Bronchial epithelial cell (primary cell): ENCODE measurements around the gene GTF3C1. TPM values are rescaled to one million over a fixed set of nuclear protein-coding genes. Genes with fewer than 3 reads are reported as not detected.

ENCODE experiments used
- DNase-seq: peaks from one replicate; pipeline ENCODE4 v3.0.0-alpha.2; 2010; ENCODE audit warnings: low read depth
- FAIRE-seq: peaks from 2 replicates; lab custom pipeline; 2011; peaks lifted over from hg19 to GRCh38; lab: Jason Lieb, UNC
- H3K27me3 ChIP-seq: 2 replicates; pipeline ENCODE4 v1.5.1; 2011; ENCODE audit warnings: low read length; ENCODE audit not compliant: control insufficient read depth, insufficient read depth
- H3K36me3 ChIP-seq: 2 replicates; pipeline ENCODE4 v1.5.1; 2011; ENCODE audit warnings: low read length; ENCODE audit not compliant: control insufficient read depth, insufficient read depth
- H3K4me3 ChIP-seq: 2 replicates; pipeline ENCODE4 v1.5.1; 2011; ENCODE audit warnings: mild to moderate bottlenecking, low read depth, low read length, control low read depth
- total RNA-seq: library from RNA; depleted of rRNA; stranded (reverse); fragments of >200 nt; gene quantifications from 2 replicates; pipeline ENCODE4 v1.2.1, GENCODE V29; 2014
- TF ChIP-seq, protein P1 (sequence below): IDR thresholded peaks from 2 replicates; pipeline ENCODE4 v1.5.1; 2011; ENCODE audit warnings: mild to moderate bottlenecking, moderate library complexity, low read length, control low read depth, inconsistent platforms; ENCODE audit not compliant: insufficient read depth, severe bottlenecking

The GTF3C1 gene
- total RNA-seq, 1 donor from 2014 or later, result 40.8 TPM

- TF ChIP-seq, protein P1, sequence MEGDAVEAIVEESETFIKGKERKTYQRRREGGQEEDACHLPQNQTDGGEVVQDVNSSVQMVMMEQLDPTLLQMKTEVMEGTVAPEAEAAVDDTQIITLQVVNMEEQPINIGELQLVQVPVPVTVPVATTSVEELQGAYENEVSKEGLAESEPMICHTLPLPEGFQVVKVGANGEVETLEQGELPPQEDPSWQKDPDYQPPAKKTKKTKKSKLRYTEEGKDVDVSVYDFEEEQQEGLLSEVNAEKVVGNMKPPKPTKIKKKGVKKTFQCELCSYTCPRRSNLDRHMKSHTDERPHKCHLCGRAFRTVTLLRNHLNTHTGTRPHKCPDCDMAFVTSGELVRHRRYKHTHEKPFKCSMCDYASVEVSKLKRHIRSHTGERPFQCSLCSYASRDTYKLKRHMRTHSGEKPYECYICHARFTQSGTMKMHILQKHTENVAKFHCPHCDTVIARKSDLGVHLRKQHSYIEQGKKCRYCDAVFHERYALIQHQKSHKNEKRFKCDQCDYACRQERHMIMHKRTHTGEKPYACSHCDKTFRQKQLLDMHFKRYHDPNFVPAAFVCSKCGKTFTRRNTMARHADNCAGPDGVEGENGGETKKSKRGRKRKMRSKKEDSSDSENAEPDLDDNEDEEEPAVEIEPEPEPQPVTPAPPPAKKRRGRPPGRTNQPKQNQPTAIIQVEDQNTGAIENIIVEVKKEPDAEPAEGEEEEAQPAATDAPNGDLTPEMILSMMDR, result no peak
- Histone ChIP-seq H3K27me3 (no peaks in the 10 kb centered on the region), H3K36me3 (peaks cover 21% of the 10 kb centered on the region), H3K4me3 (no peak overlapping the region)
- FAIRE-seq (no peak), DNase-seq (no peak)
These were observed 84.9 kb downstream of the GTF3C1 start for GRCh38 chr16:27464626-27465482.

GRCh38 chr16:27463741-27464591 lies 85.7 kb downstream of the GTF3C1 start:
- no peak overlapping the region for H3K4me3 ChIP-seq
- peaks cover 15% of the 10 kb centered on the region for H3K36me3 ChIP-seq
- TF ChIP-seq, protein P1, result no peak
- DNase-seq, result no peak
- H3K27me3 ChIP-seq, result no peaks in the 10 kb centered on the region
- FAIRE-seq, result no peak

DNA sequence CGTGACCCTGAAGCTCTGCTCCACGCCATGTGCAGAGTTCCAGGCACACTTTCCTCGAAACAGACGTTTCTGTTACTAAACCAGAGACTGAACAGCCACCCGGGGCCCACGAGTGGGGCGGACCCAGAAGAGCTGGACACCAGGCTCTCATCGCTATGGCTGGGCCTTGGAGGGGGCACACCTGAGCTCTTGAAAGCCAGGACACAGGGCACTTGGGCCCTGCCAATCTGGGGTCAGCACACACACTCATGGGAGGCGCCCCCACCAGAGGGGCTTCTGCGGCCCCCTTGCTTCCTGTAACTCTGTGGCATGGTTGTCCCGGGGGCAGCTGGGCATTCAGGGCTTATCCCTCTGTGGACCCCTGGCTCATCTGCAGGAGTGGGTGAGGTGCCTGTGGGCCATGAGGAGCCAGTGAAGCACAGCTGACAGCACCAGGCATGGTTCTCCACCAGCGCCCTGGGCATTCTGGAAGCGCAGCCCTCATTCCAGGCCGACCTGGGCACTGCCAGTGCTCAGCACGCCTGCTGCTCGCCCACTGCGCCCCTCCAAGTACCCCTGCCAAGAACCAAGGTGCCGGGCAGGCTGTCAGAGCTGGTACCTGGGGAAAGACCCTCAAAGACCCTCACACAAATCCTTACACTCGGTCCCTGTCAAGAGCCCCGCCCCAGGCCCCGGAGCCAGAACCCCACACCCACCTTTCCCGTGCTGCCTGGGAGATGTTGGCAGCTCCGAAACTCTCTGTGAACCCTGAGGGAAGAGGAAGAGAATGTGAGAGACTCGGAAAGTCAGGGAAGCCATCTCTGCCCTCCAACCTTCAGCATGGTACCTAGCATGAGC lies 86.6 kb downstream of the GTF3C1 start:
- H3K36me3 ChIP-seq, result peaks cover 10% of the 10 kb centered on the region
- no peak for FAIRE-seq

GRCh38 chr16:27462200-27462845 lies 87.4 kb downstream of the GTF3C1 start:
- TF ChIP-seq, protein P1, result no peak
- Histone ChIP-seq H3K27me3 (no peaks in the 10 kb centered on the region), H3K36me3 (peaks cover 10% of the 10 kb centered on the region), H3K4me3 (no peak overlapping the region)
- DNase-seq, result no peak
- FAIRE-seq, result no peak

More for the DNA sequence above, 86.6 kb downstream of the GTF3C1 start:
- DNase-seq, result no peak
- Histone ChIP-seq H3K27me3 (no peaks in the 10 kb centered on the region), H3K4me3 (no peak overlapping the region)
- TF ChIP-seq, protein P1, result no peak

- TF ChIP-seq, protein P1, result no peak
- DNase-seq (no peak), FAIRE-seq (no peak)
- Histone ChIP-seq H3K27me3 (no peaks in the 10 kb centered on the region), H3K36me3 (peaks cover 8% of the 10 kb centered on the region), H3K4me3 (no peak overlapping the region)
These were observed 88.1 kb downstream of the GTF3C1 start for GRCh38 chr16:27461483-27462171.
